HG03571 (cell line): Measurements from ENCODE around the gene ELMO1.

ENCODE experiments used
- ATAC-seq: cut with Tn5 transposase; IDR thresholded peaks from one replicate; pipeline ENCODE4 v1.9.1; 2021; ENCODE audit not compliant: unreplicated experiment

Gene ELMO1

GRCh38 chr7:36966636-36967035 is 482.0 kb downstream of the ELMO1 start:
- ATAC-seq, result no peak

GRCh38 chr7:36966039-36966438 is 482.6 kb downstream of the ELMO1 start:
- ATAC-seq, result no peak

GRCh38 chr7:36965625-36966024 is 483.0 kb downstream of the ELMO1 start:
- no peak for ATAC-seq

DNA sequence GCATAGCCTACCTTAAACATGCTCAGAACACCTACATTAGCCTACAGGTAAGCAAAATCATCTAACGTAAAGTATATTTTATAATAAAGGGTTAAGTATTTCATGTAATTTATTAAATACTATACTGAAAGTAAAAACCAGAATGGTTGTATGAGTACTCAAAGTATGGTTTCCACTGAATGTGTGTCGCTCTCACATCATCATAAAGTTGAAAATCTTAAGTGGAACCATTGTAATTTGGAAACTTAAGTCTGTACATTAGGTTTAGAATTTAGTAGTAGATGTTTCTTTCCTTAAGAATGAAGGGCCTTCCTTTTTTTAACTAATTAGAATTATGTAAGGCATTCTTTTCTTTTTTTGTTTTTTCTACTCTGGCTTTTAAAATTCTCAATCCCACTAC is 484.4 kb downstream of the ELMO1 start:
- ATAC-seq, result no peak

DNA sequence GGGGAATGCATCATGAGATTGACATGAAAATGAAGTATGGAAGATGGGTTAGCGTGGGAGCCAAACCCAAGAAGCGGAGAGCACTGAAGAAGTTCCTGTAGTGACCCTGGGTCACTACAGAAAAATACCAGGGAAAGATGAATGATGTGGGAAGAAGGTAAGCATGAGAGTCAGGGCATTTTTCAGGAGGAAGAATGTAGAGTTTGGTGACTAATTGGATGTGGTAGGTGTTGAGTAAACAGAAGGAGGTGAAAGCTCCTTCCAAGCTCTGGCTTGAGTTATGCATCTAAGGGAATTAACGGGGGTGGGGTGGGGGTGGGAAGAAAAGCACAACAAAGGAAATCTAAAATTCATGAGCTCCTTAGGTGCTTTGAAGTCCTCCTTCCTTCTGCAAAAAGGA is 486.3 kb downstream of the ELMO1 start:
- ATAC-seq, result no peak

DNA sequence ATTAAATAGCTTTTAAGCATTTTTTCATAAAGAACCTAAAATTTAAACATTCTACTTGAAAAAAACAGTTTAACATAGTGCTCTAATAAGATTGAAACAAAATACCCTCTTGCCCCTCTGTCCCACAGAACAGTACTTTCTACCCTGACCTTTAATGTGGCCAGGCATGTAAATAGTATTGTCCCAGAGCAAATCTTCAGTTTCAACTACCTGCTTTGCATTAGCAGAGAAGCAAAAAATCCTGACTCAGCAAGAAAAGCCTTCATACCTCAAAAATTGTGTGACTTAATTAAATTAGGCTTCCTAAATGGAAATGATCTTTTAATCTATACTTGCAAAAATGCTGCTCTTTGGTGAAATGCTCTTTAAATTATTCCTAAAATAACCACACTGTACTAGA is 487.0 kb downstream of the ELMO1 start:
- ATAC-seq, result no peak

DNA sequence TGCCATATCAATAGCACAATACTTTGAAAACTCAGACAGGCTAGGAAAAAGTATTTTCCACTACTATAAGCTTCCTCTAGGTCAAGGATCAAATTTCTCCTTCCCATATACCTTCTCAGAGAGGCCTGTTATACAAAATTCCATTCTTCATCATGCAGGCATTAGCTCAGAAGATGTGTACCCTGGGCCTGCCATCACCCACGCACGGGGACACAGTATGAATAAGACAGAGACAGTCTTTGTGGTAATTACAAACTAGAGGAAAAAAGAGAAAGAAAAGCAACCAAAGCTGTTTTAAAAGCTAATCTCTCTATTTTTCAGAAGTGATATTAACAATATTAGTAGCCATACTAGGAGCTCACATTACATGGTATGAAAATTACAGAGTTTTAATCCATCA is 487.6 kb downstream of the ELMO1 start:
- ATAC-seq, result no peak

DNA sequence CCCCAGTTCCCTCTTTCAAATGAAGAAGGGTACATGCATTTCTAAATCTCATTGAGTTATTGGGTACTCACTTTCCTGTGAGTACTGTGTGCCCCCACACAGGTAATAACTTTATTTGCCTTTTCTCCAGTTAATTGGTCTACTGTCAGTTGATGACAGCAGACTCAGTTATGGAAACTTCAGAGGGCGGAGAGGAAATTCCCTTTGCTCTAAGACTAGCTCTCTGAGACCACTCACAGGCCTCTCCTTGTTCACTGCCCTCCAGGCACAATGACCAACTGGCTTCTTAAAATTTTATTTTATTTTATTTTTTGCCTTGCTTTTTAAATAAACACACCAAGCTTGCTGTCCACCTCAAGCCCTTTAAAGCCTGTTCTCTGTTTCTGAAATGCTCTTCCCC is 488.6 kb downstream of the ELMO1 start:
- no peak for ATAC-seq

DNA sequence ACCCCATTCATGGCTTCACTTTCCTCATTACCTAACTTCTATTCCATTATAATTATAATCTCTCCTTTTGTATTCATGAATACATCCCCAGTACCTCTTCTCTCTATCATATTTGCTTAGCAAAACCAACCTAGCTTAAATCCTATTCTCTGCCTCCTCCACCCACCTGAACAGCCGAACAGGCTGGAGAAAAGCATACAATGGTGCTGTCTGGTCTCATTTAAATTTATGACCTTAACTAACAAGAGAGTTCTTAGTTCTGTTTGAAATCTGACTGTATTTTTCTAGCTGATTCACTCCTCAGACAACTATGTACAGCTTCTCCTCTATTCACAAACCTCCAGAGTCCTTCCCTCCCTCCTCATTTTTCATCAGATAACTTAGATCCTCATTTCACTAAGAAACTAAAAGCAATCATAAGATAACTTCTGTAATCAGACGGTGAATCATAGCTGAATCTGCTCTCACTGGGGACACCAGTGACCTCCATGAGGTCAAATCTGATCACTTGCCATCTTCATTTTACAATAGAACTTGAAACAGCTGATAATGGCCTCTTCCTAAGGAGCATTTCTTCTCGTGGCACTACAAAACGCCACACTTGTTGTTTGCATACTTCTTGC is 490.4 kb downstream of the ELMO1 start:
- no peak for ATAC-seq

- no peak for ATAC-seq
These were observed 491.0 kb downstream of the ELMO1 start for GRCh38 chr7:36957620-36958019.

DNA sequence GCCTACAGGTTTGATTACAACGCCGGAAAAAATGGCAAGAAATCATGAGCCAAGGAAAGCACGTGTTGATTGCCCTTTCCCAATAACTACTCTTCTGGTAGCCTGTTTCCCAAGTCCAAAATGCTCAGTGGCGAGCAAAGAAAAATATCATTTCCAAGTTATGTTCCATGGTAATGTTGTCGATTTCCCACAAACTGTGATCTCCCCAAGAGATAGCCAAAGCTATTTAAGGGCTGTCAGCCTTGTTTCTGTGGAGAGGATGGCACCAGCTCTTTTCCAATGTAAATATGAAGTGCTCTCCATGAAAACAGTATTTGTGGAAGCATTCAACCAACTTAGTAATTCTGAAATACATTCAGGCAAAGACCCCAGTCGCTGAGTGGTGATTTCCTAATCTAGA is 491.9 kb downstream of the ELMO1 start:
- no peak for ATAC-seq

DNA sequence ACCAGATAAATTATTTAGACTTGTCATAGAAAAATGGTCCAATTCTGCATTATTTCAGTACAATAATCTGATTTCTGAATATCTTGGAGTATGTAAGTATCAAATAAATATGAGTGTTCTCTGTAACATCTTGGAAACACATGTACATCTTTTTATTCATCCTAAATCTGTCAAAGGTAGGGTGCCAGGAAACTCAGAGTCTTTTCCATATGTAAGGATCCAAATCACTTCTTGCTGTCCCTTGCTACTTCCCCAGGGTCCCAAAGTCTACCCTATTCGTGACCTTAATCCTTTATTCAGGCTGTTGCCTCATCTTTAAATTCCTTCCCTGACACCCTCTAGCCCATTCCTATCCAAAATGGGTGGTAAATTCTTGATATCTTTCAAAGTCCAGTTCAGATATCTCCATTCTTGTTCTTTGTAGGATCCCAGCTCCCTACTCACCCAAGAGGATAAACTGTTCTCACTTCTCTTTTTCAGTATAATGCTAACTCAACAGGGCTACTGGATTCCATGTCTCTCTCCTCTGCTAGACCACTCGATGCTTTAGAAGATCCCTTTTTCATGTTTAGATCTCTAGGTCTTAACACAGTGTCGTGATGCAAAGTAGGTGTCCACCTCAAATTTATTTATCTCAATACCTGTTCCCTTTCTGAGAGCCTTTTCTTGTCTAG is 493.1 kb downstream of the ELMO1 start:
- ATAC-seq, result no peak

GRCh38 chr7:36951257-36951697 is 497.4 kb downstream of the ELMO1 start:
- ATAC-seq, result peak; percentile 97

DNA sequence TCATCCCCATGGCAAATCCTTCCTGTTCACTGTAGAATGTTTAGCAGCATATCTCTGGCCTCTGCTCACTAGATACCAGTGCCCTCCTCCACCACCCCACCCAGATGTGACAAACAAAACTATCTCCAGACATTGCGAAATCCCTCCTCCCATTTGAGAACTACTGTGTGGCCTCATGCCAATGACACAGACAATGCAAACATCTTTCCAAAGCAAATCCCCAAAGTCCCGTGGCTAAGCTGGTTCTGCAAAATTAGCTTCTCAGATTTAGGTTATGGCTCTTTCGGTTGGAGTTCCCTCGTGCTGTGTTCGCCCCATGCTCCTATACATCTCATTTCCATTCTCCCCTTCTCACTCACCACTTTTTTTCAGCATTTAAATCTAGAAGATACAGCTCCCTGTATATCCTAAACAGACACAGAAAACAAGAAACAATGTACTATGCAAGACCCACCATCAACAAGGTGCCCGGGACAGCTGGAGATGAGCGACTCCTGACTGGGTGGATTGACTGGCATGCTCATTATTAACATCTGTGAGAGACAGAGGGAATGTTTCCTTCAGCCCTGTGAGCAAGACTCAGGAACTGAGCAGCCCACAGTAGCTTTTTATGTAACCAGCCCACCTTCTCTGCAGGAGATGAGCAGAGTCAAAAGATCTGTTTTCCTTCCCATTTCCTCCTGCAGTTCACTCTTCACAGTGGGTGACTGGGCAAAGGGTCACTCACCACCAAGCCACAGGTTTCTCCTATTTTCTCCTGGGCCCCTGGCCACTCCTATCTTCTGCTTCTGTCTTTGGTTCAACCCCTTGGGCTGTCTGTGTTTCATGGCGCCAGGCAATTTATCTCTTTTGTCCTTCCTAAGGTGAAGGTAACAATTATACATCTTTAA is 498.7 kb downstream of the ELMO1 start:
- ATAC-seq, result no peak

GRCh38 chr7:36946401-36946739 is 502.3 kb downstream of the ELMO1 start:
- no peak for ATAC-seq

DNA sequence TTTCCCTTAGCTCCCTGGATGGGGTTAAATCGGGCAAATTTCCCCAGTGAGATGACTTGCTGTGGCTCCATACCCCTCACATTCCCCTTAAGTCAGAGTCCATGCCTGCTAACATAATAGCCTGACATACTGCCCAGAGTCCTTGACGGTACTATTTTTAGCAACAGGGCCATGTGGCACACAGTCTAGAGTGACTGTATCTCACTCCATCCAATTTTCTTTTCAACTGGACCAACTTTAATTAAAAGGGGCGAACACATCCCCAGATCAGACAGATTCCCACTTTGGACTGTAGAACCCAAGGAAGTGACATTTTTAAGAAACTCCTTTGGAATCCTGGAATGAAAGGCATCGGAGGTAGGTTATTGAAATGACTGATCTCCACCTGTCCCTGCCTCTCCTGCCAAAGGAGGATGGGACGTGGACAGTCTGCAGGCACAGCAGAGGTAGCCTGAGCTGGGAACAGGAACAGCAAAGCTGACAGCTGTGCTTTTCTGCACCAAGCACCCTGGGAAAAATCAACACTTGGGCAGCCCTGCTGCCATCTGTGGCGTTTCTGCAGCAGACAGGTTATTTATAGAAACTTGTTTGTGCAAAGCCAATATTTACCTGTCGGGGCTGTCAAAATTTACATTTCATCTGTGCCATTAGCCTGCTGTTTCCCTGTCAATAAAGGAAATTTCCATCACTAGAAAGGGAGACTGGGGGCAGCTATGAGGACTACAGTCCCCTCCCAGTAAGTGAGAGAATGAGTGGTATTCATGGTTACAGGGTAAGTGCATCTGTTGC is 502.9 kb downstream of the ELMO1 start:
- ATAC-seq, result no peak

- no peak for ATAC-seq
These were observed 503.8 kb downstream of the ELMO1 start for GRCh38 chr7:36944838-36945237.

DNA sequence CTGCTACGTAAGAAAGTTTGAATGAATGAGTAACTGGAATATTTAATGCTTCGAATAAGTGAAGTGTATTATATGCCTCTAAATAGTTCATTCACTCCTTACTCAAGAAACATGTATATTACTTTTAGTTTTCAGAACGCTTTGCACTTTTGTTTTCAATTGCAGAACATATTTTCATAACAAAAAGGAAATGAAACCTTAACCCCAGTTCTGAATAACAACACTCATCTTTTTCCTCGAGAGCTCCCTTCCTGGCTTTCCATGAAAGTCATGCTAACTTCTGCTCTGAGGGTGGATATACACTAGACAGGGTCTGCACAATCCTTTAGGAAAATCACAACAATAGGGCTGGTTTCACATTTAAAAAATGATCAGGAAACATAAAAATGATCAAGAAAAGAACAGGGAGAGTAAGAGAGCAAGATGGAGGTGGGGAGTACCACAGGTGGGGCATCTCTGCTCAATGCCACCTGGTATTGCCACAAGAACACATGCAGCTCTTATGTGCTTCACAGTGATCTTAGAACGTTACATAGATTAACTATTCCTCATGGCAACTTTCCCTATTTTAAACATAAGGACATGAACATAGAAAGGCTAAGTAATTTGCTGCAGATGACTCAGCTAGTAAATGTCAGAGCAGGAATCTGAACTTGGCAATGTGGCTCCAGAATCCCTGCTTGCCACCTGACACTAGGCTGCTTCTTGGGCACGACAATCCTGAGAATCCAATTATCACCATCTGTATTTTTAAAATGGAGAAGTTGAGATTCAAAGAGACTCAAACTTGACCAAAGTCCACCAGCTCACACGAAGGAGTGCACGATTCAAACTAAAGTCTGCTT is 504.9 kb downstream of the ELMO1 start:
- ATAC-seq, result peak; percentile 50

DNA sequence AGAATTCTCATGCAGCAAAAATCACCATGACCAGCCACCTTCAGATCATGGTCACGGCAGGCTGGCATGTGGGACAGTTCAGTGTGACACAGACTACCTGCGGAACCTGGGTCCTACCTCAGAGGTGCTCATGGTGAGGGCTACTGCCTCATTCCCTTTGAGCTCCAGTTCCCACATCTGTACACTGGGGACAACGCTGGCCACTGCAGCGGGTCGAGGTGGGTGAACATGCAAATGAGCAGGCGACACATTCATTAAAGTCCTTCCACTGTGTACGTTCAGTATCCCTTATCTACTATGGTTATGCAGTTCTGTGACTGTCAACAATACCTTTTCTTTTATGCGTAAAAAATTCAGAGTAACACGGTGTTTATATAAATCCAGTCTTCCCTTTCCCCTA is 505.7 kb downstream of the ELMO1 start:
- no peak for ATAC-seq

DNA sequence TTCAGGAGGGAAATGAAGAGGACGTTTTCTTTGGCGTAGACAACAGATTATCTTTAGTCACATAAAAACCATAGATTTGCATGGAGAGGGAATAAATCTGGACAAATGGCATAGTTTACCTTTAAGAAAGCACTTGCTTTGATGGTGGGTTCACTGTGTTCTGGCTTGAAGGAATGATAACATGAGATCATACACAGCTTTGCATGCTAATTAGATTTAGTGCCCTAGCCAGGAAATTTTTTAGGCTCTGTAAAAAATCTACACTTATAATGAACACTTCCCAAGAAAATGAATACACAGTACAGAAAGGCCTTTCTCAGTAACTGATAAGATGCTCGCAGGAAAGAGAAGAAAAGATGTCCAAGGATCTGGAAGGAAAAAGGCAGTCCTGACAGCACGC is 506.1 kb downstream of the ELMO1 start:
- no peak for ATAC-seq
